Measurements from ENCODE around the gene SLC2A5. TPM values are rescaled to one million over a fixed set of nuclear protein-coding genes. Genes with fewer than 3 reads are reported as not detected.
"Not testable (repeated sequence)": the region's sequence is repeated elsewhere in the genome, so short reads cannot be mapped to it uniquely, and the experiment has no call there.

Gene SLC2A5
- total RNA-seq, 2 experiments from 2014 or later = 0.08 TPM; not detected in 1

- Mint-ChIP-seq H3K27ac (no peak overlapping the region), H3K27me3 (no peaks in the 10 kb centered on the region)
- DNase-seq = no peak
Measured at GRCh38 chr1:9099555-9099954, 30.1 kb upstream of the SLC2A5 start.

DNA sequence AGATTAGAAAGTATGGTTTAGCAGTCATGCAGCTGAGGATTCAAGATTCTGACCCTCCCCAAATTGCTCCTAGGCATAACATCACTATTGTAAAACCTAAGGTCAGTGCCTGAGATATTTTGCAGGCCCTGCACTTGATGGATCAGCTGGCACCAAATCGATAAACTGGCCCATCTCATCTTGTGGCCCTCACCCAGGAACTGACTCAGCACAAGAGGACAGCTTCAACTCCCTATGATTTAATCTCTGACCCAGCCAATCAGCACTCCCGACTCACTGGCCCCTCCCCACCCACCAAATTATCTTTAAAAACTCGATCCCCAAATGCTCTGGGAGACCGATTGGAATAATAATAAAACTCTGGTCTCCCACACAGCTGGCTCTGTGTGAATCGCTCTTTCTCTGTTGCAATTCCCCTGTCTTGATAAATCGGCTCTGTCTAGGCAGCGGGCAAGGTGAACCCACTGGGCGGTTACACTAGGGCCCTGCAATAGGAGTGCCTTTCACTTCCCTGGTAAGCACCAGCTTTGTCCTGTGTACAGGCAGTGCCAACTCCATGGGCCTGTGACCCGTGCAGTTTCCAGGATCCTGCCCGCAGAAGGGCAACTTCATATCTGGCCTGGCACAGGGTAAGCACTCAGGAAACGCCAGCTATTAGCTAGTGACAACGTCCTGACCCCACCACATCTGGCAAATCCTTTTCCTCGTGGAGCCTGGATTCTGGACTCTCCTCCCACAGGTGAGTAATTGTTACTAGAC lies 28.7 kb upstream of the SLC2A5 start:
- Mint-ChIP-seq H3K9me3 (no peaks in the 10 kb centered on the region), H3K27ac (no peak overlapping the region)

More at GRCh38 chr1:9099555-9099954, 30.1 kb upstream of the SLC2A5 start:
- Mint-ChIP-seq H3K4me3 (no peak overlapping the region), H3K4me1 (no peaks in the 10 kb centered on the region), H3K36me3 (no peaks in the 10 kb centered on the region), H3K9me3 (no peaks in the 10 kb centered on the region)

GRCh38 chr1:9095818-9096217 lies 26.4 kb upstream of the SLC2A5 start:
- DNase-seq = no peak
- no peaks in the 10 kb centered on the region for H3K9me3 Mint-ChIP-seq
- H3K36me3 Mint-ChIP-seq = no peaks in the 10 kb centered on the region
- H3K27ac Mint-ChIP-seq = no peak overlapping the region
- no peak overlapping the region for H3K4me3 Mint-ChIP-seq
- no peaks in the 10 kb centered on the region for H3K4me1 Mint-ChIP-seq
- no peaks in the 10 kb centered on the region for H3K27me3 Mint-ChIP-seq

More for the DNA sequence above, 28.7 kb upstream of the SLC2A5 start:
- no peak overlapping the region for H3K4me3 Mint-ChIP-seq
- no peaks in the 10 kb centered on the region for H3K4me1 Mint-ChIP-seq
- H3K36me3 Mint-ChIP-seq = no peaks in the 10 kb centered on the region
- H3K27me3 Mint-ChIP-seq = no peaks in the 10 kb centered on the region
- no peak for DNase-seq

DNA sequence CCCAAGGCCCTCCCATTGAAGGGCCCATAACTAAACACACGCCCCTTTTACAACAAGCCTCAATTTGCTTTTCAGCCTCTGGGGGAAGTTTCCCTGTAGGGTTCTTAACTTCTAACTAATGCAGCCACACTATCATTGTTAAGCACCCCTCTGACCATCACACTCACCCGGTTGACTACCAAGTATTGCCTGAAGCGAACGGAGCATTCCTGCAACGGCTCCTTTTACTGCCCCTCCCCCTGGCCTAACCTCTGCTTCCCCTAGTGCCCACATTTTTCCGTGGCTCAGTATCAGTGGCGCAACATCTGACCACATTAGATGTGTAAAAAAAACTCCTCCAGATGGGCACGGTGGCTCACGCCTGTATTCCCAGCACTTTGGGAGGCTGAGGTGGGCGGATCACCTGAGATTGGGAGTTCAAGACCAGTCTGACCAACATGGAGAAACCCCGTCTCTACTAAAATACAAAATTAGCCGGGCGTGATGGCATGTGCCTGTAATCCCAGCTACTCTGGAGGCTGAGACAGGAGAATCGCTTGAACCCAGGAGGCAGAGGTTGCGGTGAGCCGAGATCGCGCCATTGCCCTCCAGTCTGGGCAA lies 24.7 kb upstream of the SLC2A5 start:
- not testable (repeated sequence) for H3K27ac Mint-ChIP-seq, H3K27me3 Mint-ChIP-seq

DNA sequence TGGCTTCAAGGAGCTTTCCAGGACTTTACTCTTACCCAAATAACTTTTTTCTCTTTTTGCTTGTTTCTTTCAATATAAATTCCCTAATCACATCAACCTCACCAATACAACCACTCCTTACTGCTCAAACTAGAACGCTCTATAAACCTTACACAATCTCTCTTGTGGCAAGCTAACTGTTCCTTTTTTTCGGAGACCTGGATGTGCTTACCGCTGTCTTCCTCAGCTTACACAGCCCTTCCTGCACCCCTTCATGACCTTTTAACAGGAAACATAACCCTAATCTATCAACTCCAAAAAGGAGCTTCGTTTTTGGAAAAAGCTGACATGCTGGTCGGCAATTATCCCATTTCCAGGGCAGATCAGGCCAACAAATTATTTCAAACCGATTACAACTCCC lies 24.1 kb upstream of the SLC2A5 start:
- no peak overlapping the region for H3K27ac Mint-ChIP-seq
- no peaks in the 10 kb centered on the region for H3K4me1 Mint-ChIP-seq
- peaks cover 5% of the 10 kb centered on the region for H3K27me3 Mint-ChIP-seq
- no peak for DNase-seq
- H3K36me3 Mint-ChIP-seq = no peaks in the 10 kb centered on the region
- H3K9me3 Mint-ChIP-seq = no peaks in the 10 kb centered on the region
- no peak overlapping the region for H3K4me3 Mint-ChIP-seq

More for the DNA sequence above, 24.7 kb upstream of the SLC2A5 start:
- not testable (repeated sequence) for H3K9me3 Mint-ChIP-seq, H3K4me1 Mint-ChIP-seq, H3K4me3 Mint-ChIP-seq, DNase-seq, H3K36me3 Mint-ChIP-seq

DNA sequence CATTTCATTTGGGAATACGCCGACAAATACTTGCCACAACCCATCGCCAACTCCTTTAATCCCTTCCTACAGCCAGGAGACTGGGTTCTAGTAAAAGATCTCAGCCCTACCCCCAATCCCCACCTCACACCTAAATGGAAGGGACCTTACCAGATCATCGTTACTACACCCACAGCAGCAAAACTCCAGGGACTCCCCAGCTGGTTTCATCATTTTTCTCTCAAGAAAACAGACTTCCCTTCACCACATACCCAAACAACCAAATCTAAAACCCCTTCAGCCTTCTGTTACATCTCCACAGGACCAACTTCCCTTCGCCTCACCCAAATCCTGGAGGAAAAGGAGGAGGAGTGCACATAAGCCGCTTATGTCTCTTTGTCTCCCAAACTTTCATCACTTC lies 23.7 kb upstream of the SLC2A5 start:
- no peaks in the 10 kb centered on the region for H3K36me3 Mint-ChIP-seq
- H3K4me3 Mint-ChIP-seq = no peak overlapping the region
- no peaks in the 10 kb centered on the region for H3K4me1 Mint-ChIP-seq
- no peaks in the 10 kb centered on the region for H3K9me3 Mint-ChIP-seq
- no peak overlapping the region for H3K27ac Mint-ChIP-seq
- DNase-seq = no peak
- peaks cover 5% of the 10 kb centered on the region for H3K27me3 Mint-ChIP-seq

DNA sequence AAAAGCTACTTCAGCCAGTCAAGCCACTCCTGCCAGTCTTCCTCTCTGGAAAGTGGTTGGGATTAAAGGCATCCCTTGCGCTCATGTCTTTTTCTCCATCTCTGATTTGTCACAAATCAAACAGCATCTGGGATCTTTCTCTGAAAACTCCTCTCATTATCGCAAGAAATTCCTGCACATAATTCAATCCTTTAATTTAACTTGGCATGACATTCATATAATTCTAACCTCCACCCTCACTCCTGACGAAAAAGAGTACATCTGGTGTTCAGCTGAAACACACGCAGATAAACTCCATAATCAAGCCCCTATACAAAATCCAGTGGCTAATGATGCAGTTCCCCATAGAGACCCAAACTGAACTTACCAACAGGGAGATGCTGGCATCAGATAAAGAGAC lies 19.4 kb upstream of the SLC2A5 start:
- Mint-ChIP-seq H3K9me3 (no peaks in the 10 kb centered on the region), H3K27me3 (peaks cover 11% of the 10 kb centered on the region), H3K4me3 (no peak overlapping the region)

GRCh38 chr1:9087411-9088125 lies 18.1 kb upstream of the SLC2A5 start:
- no peak overlapping the region for H3K4me3 Mint-ChIP-seq
- H3K9me3 Mint-ChIP-seq = no peaks in the 10 kb centered on the region
- peaks cover 11% of the 10 kb centered on the region for H3K27me3 Mint-ChIP-seq
- no peak for DNase-seq
- no peaks in the 10 kb centered on the region for H3K36me3 Mint-ChIP-seq
- no peak overlapping the region for H3K27ac Mint-ChIP-seq
- peaks cover 11% of the 10 kb centered on the region for H3K4me1 Mint-ChIP-seq

More for the DNA sequence above, 19.4 kb upstream of the SLC2A5 start:
- Mint-ChIP-seq H3K4me1 (peaks cover 5% of the 10 kb centered on the region), H3K27ac (no peak overlapping the region), H3K36me3 (no peaks in the 10 kb centered on the region)
- no peak for DNase-seq

DNA sequence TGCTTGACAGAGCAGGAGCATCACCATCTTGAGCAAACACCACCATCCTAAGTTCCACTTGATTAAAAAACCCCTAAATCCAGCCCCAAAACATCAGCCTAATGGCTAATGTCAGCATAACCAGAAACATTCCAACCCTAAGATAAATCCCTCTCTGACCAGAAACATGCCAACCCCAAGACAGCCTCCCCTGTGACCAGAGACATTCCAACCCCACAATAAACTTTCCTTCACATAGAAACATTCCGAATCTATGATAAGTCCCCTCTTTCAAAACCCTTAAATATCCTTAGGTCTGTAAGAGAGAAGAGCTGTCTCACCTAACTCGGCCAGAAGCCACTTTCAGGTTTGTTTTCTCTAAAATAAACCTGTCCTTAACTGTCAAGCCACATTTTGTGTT lies 17.4 kb upstream of the SLC2A5 start:
- no peak for DNase-seq
- Mint-ChIP-seq H3K4me3 (no peak overlapping the region), H3K27me3 (peaks cover 11% of the 10 kb centered on the region), H3K4me1 (peaks cover 14% of the 10 kb centered on the region), H3K9me3 (no peaks in the 10 kb centered on the region), H3K36me3 (no peaks in the 10 kb centered on the region), H3K27ac (no peak overlapping the region)

GRCh38 chr1:9086045-9086444 lies 16.6 kb upstream of the SLC2A5 start:
- Mint-ChIP-seq H3K27me3 (peaks cover 11% of the 10 kb centered on the region), H3K27ac (no peak overlapping the region), H3K4me1 (peaks cover 14% of the 10 kb centered on the region), H3K9me3 (no peaks in the 10 kb centered on the region), H3K36me3 (no peaks in the 10 kb centered on the region), H3K4me3 (no peak overlapping the region)
- no peak for DNase-seq

- peaks cover 14% of the 10 kb centered on the region for H3K4me1 Mint-ChIP-seq
- no peaks in the 10 kb centered on the region for H3K9me3 Mint-ChIP-seq
- DNase-seq = no peak
- no peaks in the 10 kb centered on the region for H3K36me3 Mint-ChIP-seq
- H3K27me3 Mint-ChIP-seq = peaks cover 11% of the 10 kb centered on the region
- no peak overlapping the region for H3K4me3 Mint-ChIP-seq
- no peak overlapping the region for H3K27ac Mint-ChIP-seq
Measured at GRCh38 chr1:9085306-9085940, 16.0 kb upstream of the SLC2A5 start.

DNA sequence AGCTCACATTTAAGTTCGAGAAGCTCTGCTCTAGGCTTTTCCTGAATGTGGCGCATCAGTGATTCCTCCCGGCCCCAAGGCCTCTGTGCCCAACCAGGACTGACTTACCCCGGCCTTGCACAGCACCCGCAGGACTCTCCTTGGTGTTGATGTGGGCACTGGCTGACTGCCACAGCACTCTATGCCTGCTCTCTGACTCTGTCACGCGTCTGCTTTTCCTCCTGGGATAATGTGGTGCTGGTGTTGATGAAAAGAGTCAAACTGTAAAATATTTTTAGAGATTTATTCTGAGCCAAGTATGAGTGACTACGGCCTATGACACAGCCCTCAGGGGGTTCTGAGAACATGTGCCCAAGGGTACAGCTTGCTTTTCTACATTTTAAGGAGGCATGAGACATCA lies 15.5 kb upstream of the SLC2A5 start:
- H3K36me3 Mint-ChIP-seq = no peaks in the 10 kb centered on the region
- no peak for DNase-seq
- no peak overlapping the region for H3K27ac Mint-ChIP-seq
- peaks cover 14% of the 10 kb centered on the region for H3K4me1 Mint-ChIP-seq
- peaks cover 12% of the 10 kb centered on the region for H3K27me3 Mint-ChIP-seq
- H3K9me3 Mint-ChIP-seq = no peaks in the 10 kb centered on the region
- H3K4me3 Mint-ChIP-seq = no peak overlapping the region

GRCh38 chr1:9081473-9081872 lies 12.0 kb upstream of the SLC2A5 start:
- no peak for DNase-seq
- Mint-ChIP-seq H3K4me1 (peaks cover 28% of the 10 kb centered on the region), H3K36me3 (no peaks in the 10 kb centered on the region), H3K27ac (no peak overlapping the region), H3K4me3 (no peak overlapping the region), H3K9me3 (no peaks in the 10 kb centered on the region), H3K27me3 (peaks cover 20% of the 10 kb centered on the region)

GRCh38 chr1:9080705-9081291 lies 11.4 kb upstream of the SLC2A5 start:
- Mint-ChIP-seq H3K4me3 (no peak overlapping the region), H3K36me3 (no peaks in the 10 kb centered on the region), H3K27ac (no peak overlapping the region), H3K9me3 (no peaks in the 10 kb centered on the region), H3K4me1 (peaks cover 34% of the 10 kb centered on the region), H3K27me3 (peaks cover 26% of the 10 kb centered on the region)
- no peak for DNase-seq

Data from activated naive CD8-positive, alpha-beta T cell treated with anti-CD3 and anti-CD28 coated beads for 36 hours (primary cell).